Fibroblast of lung (primary cell): Measurements from ENCODE around the gene WDR86. TPM values are rescaled to one million over a fixed set of nuclear protein-coding genes. Genes with fewer than 3 reads are reported as not detected.
A peak's percentile ranks its signal among the peaks of the same experiment; 100 is the strongest.

ENCODE experiments used
- DNase-seq, 2 donors: peaks; one replicate each; pipeline versions ENCODE4 v3.0.0 to v3.0.0-alpha.2; 2010; ENCODE audit warnings: low read depth in 2 of 2
- H2AFZ ChIP-seq: 2 replicates; pipeline ENCODE4 v1.5.1; 2012; ENCODE audit warnings: low read length, control low read depth, inconsistent platforms
- H3K27ac ChIP-seq: 2 replicates; pipeline ENCODE4 v1.5.1; 2011; ENCODE audit warnings: low read length, control low read depth; ENCODE audit not compliant: insufficient read depth
- H3K27me3 ChIP-seq: 2 replicates; pipeline ENCODE4 v1.5.1; 2011; ENCODE audit warnings: mild to moderate bottlenecking, low read length; ENCODE audit not compliant: control insufficient read depth, insufficient read depth
- H3K36me3 ChIP-seq: 2 replicates; pipeline ENCODE4 v1.5.1; 2011; ENCODE audit warnings: low read length; ENCODE audit not compliant: control insufficient read depth, insufficient read depth
- H3K4me1 ChIP-seq: 2 replicates; pipeline ENCODE4 v1.5.1; 2011; ENCODE audit warnings: low read length; ENCODE audit not compliant: control insufficient read depth, insufficient read depth; ENCODE audit errors: extremely low read depth
- H3K4me2 ChIP-seq: 2 replicates; pipeline ENCODE4 v1.5.1; 2011; ENCODE audit warnings: low read length, control low read depth; ENCODE audit not compliant: insufficient read depth; ENCODE audit errors: extremely low read depth
- H3K4me3 ChIP-seq, 4 experiments: fragments of 200-600 bp in 1 of 4; sonication (generic) in 1 of 4; replicated peaks in 1 of 4; 2 replicates each; pipeline ENCODE4 v1.5.1; 2011 to 2016; ENCODE audit warnings: low read length in 4 of 4, low read depth in 3 of 4, mild to moderate bottlenecking in 3 of 4, control low read depth in 2 of 4, inconsistent platforms in 1 of 4, mixed read lengths in 1 of 4; ENCODE audit not compliant: insufficient read depth in 1 of 4; ENCODE audit errors: control extremely low read depth in 1 of 4
- H3K79me2 ChIP-seq: 2 replicates; pipeline ENCODE4 v1.5.1; 2012; ENCODE audit warnings: mild to moderate bottlenecking, low read length, inconsistent platforms; ENCODE audit not compliant: control insufficient read depth, insufficient read depth
- H3K9ac ChIP-seq: 2 replicates; pipeline ENCODE4 v1.5.1; 2011; ENCODE audit warnings: mild to moderate bottlenecking, low read length, control low read depth; ENCODE audit not compliant: insufficient read depth
- H3K9me3 ChIP-seq: 2 replicates; pipeline ENCODE4 v1.5.1; 2012; ENCODE audit warnings: low read depth, low read length; ENCODE audit not compliant: control insufficient read depth, insufficient read depth
- H4K20me1 ChIP-seq: 2 replicates; pipeline ENCODE4 v1.5.1; 2011; ENCODE audit warnings: low read length; ENCODE audit not compliant: control insufficient read depth, insufficient read depth; ENCODE audit errors: extremely low read depth
- EZH2 ChIP-seq: IDR thresholded peaks from 2 replicates; pipeline ENCODE4 v1.5.1; 2012; ENCODE audit warnings: low read length, control low read depth, mild to moderate bottlenecking; ENCODE audit errors: missing control alignments
- polyA plus RNA-seq, 2 donors: library from polyadenylated mRNA; depleted of rRNA in 1 of 2; stranded (reverse) in 1 of 2; unstranded in 1 of 2; fragments of >200 nt; gene quantifications; 2 replicates each; pipeline ENCODE4 v1.2.1, GENCODE V29; 2011 to 2012; ENCODE audit warnings: missing spikeins in 1 of 2
- total RNA-seq: library from RNA; depleted of rRNA; stranded (reverse); fragments of >200 nt; gene quantifications from 2 replicates; pipeline ENCODE4 v1.2.1, GENCODE V29; 2014
- TF ChIP-seq, protein P1 (sequence below), 2 donors: IDR thresholded peaks in 1 of 2; conservative IDR thresholded peaks in 1 of 2; 1 replicate in 1 of 2; 2 replicates in 1 of 2; pipeline ENCODE4 v1.5.1; 2011 to 2012; ENCODE audit warnings: low read length in 2 of 2, control low read depth in 1 of 2, inconsistent platforms in 1 of 2, low read depth in 1 of 2, mild to moderate bottlenecking in 1 of 2

Gene WDR86
- total and polyA plus RNA-seq, 2 donors (not counting 1 experiment from before 2014, with no cell fraction given): 0.33 TPM; not detected in 1

DNA sequence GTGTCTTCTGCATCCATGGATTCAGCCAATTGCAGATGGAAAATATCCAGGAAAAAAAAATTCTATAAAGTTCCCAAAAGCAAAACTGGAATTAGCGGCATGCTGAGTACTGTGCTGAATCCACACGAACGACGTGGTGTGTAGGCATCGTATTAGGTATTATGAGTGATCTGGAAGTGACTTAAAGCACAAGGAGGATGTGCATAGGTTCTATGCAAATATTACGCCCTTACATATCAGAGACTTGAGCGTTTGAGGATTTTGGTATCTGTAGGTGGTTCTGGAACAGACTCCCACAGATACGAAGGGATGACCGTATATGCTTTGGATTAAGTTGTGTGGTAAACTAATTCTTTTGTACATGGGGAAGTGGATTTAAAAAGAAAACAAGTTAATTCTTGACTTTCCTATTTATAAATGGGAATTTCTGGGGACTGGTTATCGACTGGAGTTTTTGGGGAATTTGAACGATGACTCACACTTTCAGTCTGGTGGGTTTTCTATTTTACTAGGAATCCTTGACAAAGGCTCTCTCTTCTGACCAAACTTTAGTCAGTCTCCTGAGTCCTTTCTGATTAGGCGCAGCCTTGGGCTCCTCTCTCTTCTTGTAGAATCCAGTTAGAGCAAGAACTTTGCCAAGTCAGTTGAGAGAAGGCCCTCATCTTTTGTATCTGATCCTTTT lies 73.7 kb downstream of the WDR86 start:
- Histone ChIP-seq H3K27me3 (no peaks in the 10 kb centered on the region), H3K4me1 (no peaks in the 10 kb centered on the region), H3K27ac (no peak overlapping the region), H2AFZ (no peak overlapping the region), H4K20me1 (no peaks in the 10 kb centered on the region), H3K4me2 (no peak overlapping the region), H3K4me3 (no peak overlapping the region), H3K36me3 (no peaks in the 10 kb centered on the region), H3K9me3 (no peaks in the 10 kb centered on the region), H3K9ac (no peak overlapping the region), H3K79me2 (no peaks in the 10 kb centered on the region)
- no peak for TF ChIP-seq EZH2
- TF ChIP-seq, protein P1, sequence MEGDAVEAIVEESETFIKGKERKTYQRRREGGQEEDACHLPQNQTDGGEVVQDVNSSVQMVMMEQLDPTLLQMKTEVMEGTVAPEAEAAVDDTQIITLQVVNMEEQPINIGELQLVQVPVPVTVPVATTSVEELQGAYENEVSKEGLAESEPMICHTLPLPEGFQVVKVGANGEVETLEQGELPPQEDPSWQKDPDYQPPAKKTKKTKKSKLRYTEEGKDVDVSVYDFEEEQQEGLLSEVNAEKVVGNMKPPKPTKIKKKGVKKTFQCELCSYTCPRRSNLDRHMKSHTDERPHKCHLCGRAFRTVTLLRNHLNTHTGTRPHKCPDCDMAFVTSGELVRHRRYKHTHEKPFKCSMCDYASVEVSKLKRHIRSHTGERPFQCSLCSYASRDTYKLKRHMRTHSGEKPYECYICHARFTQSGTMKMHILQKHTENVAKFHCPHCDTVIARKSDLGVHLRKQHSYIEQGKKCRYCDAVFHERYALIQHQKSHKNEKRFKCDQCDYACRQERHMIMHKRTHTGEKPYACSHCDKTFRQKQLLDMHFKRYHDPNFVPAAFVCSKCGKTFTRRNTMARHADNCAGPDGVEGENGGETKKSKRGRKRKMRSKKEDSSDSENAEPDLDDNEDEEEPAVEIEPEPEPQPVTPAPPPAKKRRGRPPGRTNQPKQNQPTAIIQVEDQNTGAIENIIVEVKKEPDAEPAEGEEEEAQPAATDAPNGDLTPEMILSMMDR (conservative IDR thresholded peaks at IDR 0.05 in 1 of 2, IDR thresholded peaks at IDR 0.05 in 1 of 2; ENCODE audit: low read depth in 1 of 2, low read length in 2 of 2): no peak
- peak in 1 of 2 donors; percentile 19 for DNase-seq

DNA sequence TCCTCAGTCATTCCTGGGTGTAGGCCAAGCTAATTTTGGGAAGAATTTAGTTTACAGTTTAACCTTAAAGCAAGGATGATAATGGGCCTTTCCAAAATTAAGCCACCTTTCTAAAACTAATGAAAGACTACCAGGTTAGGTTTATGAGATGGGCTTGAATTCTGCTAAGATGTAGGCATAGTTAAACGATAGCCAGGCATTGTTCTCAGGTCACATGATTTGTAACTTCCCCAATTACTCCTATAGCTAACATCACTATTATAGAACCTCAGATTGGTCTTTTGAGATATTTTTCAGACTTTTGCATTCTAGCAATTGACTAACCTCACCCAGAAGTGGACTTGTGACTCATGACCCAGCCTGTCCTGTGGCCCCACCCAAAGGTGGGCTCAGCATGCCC lies 75.2 kb downstream of the WDR86 start:
- H3K79me2 ChIP-seq: no peaks in the 10 kb centered on the region
- H4K20me1 ChIP-seq: no peaks in the 10 kb centered on the region
- H3K4me1 ChIP-seq: no peaks in the 10 kb centered on the region
- no peak for DNase-seq
- H3K9me3 ChIP-seq: no peaks in the 10 kb centered on the region
- no peak overlapping the region for H2AFZ ChIP-seq
- no peak overlapping the region for H3K4me2 ChIP-seq
- no peak overlapping the region for H3K4me3 ChIP-seq
- no peak overlapping the region for H3K27ac ChIP-seq
- H3K9ac ChIP-seq: no peak overlapping the region
- TF ChIP-seq EZH2: no peak
- TF ChIP-seq, protein P1 (conservative IDR thresholded peaks at IDR 0.05 in 1 of 2, IDR thresholded peaks at IDR 0.05 in 1 of 2; ENCODE audit: low read depth in 1 of 2, low read length in 2 of 2): no peak
- no peaks in the 10 kb centered on the region for H3K27me3 ChIP-seq
- no peaks in the 10 kb centered on the region for H3K36me3 ChIP-seq

Other genes starting within 250 kb of the WDR86 start
- not detected in 2 replicates for gene GBX1, start 242.3 kb downstream of the WDR86 start, total RNA-seq
- not detected in 2 replicates for gene GBX1, start 242.3 kb downstream of the WDR86 start, polyA plus RNA-seq
- not detected in 2 replicates for gene ASB10, start 222.8 kb downstream of the WDR86 start, total RNA-seq
- not detected in 2 replicates for gene ASB10, start 222.8 kb downstream of the WDR86 start, polyA plus RNA-seq
- gene H2BK1, start 199.6 kb downstream of the WDR86 start, total RNA-seq: not detected in 2 replicates
- not detected in 2 replicates for gene H2BK1, start 199.6 kb downstream of the WDR86 start, polyA plus RNA-seq
- gene ABCF2, start 182.8 kb downstream of the WDR86 start, total RNA-seq: 46.4 and 46.7 TPM in 2 replicates
- 41.6 and 66.1 TPM in 2 replicates for gene ABCF2, start 182.8 kb downstream of the WDR86 start, polyA plus RNA-seq
- gene CHPF2, start 177.6 kb downstream of the WDR86 start, total RNA-seq: 33.9 and 46.7 TPM in 2 replicates
- gene CHPF2, start 177.6 kb downstream of the WDR86 start, polyA plus RNA-seq: 33.6 and 42.5 TPM in 2 replicates
- 23.8 and 27.0 TPM in 2 replicates for gene SMARCD3, start 161.3 kb downstream of the WDR86 start, total RNA-seq
- gene SMARCD3, start 161.3 kb downstream of the WDR86 start, polyA plus RNA-seq: 30.7 and 30.9 TPM in 2 replicates
- gene NUB1, start 68.2 kb downstream of the WDR86 start, total RNA-seq: 42.9 and 44.4 TPM in 2 replicates
- 59.4 and 77.7 TPM in 2 replicates for gene NUB1, start 68.2 kb downstream of the WDR86 start, polyA plus RNA-seq
- gene CRYGN, start 30.1 kb upstream of the WDR86 start, total RNA-seq: 0.26 and 0.50 TPM in 2 replicates
- 0.02 and 0.07 TPM in 2 replicates for gene CRYGN, start 30.1 kb upstream of the WDR86 start, polyA plus RNA-seq
- gene RHEB, start 109.9 kb upstream of the WDR86 start, total RNA-seq: 62.9 and 81.4 TPM in 2 replicates
- 122 and 135 TPM in 2 replicates for gene RHEB, start 109.9 kb upstream of the WDR86 start, polyA plus RNA-seq